Peyer's patch (tissue), 4 donors: ENCODE measurements around the gene EEFSEC.

Experiments used
- CTCF ChIP-seq, 6 experiments: fragments of 450-650 bp in 4 of 6; fragments of 200-600 bp in 2 of 6; sonication (generic) in 1 of 6; IDR thresholded peaks; one replicate each; pipeline ENCODE4 v1.5.1; 2017 to 2019; ENCODE audit warnings: antibody characterized with exemption in 6 of 6, mild to moderate bottlenecking in 3 of 6, moderate library complexity in 1 of 6
- POLR2A ChIP-seq, 2 donors: fragments of 450-650 bp; IDR thresholded peaks; one replicate each; pipeline ENCODE4 v1.5.1; 2017; ENCODE audit warnings: antibody characterized with exemption in 2 of 2, mild to moderate bottlenecking in 2 of 2, moderate library complexity in 2 of 2

DNA sequence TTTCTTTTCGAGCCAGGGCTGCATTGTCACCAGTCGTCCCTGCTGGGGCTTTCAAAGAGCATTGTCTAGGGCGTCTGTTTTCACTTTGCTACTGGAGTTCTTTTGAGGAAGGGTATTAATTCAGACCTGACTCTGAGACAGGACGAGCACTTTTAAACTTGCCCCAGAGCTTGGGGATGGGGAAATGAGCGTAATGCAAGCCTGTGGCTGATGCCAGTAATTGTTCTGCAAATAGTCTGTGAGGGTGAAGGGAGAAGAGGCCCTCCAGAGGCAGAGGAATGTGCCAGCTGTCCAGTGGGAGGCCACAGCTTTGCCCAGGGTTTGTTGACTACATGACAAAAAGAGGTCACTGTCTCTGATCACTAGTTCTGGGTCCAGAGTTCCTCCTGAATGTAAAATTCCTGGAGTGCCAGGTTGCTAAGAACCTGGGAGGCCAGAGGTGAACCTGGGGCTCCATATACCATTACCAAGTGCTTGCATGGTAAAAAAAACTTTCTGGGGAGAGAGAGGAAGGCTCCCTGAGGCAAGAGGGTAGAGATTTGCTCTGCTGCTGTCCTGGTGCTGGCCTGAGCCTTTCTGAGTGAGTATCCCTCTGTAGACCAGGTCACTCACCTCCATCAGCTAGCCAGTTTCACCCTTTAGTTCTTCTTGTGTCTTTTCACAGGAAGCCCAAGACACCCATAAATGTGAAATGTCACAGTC is 14.8 kb downstream of the EEFSEC start:
- no peak for TF ChIP-seq CTCF (IDR thresholded peaks at IDR 0.05)
- TF ChIP-seq POLR2A (IDR thresholded peaks at IDR 0.05), result no peak
